ENCODE results near the gene ZNF154. TPM values are rescaled to one million over a fixed set of nuclear protein-coding genes. Genes with fewer than 3 reads are reported as not detected.

Gene ZNF154
- total RNA-seq, 1 experiment from 2014 or later: 18.7 TPM

GRCh38 chr19:57671124-57671895 is 37.7 kb downstream of the ZNF154 start:
- Histone ChIP-seq H3T11ph (ENCODE audit: low read length) (no peak overlapping the region), H3K14ac (ENCODE audit: insufficient read depth, low read length) (no peak overlapping the region), H2BK120ac (ENCODE audit: low read depth, low read length, poor library complexity, severe bottlenecking) (no peak overlapping the region), H2AK5ac (ENCODE audit: insufficient read length, low read length) (no peak overlapping the region), H3K79me2 (ENCODE audit: insufficient read depth, low read length) (no peaks in the 10 kb centered on the region), H2BK20ac (ENCODE audit: low read depth, low read length, poor library complexity, severe bottlenecking) (no peak overlapping the region), H3K9me3 (ENCODE audit: control insufficient read depth, low read depth, low read length) (no peaks in the 10 kb centered on the region), H3K27ac (ENCODE audit: insufficient read length, low read depth, low read length) (no peak overlapping the region), H3K79me1 (ENCODE audit: insufficient read depth, low read depth, low read length, poor library complexity, severe bottlenecking) (no peaks in the 10 kb centered on the region), H3K4me1 (ENCODE audit: insufficient read depth, low read length) (peaks cover 3% of the 10 kb centered on the region; the same call in 1 of the 2 replicates), H4K8ac (replicated peaks; ENCODE audit: insufficient read length, low read depth, low read length) (no peak overlapping the region), H3K4ac (ENCODE audit: low read depth, low read length) (no peak overlapping the region), H3K4me2 (ENCODE audit: insufficient read depth, insufficient read length, low read length) (no peak overlapping the region), H4K20me1 (ENCODE audit: control insufficient read depth, insufficient read depth, insufficient read length) (no peaks in the 10 kb centered on the region), H2BK15ac (ENCODE audit: low read depth, low read length) (no peak overlapping the region), H3K9ac (ENCODE audit: extremely low read depth, insufficient read length, low read length) (no peak overlapping the region), H3K56ac (ENCODE audit: insufficient read length, low read depth, low read length) (no peak overlapping the region), H4K5ac (ENCODE audit: insufficient read length, low read depth, low read length) (no peak overlapping the region), H4K91ac (ENCODE audit: insufficient read length, low read depth, low read length) (no peak overlapping the region), H3K23me2 (ENCODE audit: insufficient read length, low read depth, low read length, poor library complexity, severe bottlenecking) (no peaks in the 10 kb centered on the region), H3K27me3 (ENCODE audit: insufficient read depth, low read length) (no peaks in the 10 kb centered on the region), H3K23ac (ENCODE audit: insufficient read length, low read depth, low read length) (no peak overlapping the region), H2BK5ac (ENCODE audit: insufficient read length, low read length) (no peak overlapping the region), H2AFZ (ENCODE audit: low read length) (no peak overlapping the region), H2BK12ac (ENCODE audit: insufficient read length, low read depth, low read length) (no peak overlapping the region), H3K18ac (ENCODE audit: insufficient read length, low read depth, low read length) (no peak overlapping the region)
- Mint-ChIP-seq H3K4me3 (no peak overlapping the region), H3K4me1 (peaks cover 7% of the 10 kb centered on the region in 2 experiments), H3K9me3 (no peaks in the 10 kb centered on the region), H3K27me3 (ENCODE audit: low read depth) (peaks cover 53% of the 10 kb centered on the region), H3K36me3 (ENCODE audit: insufficient read depth in 1 of 3, low read depth in 3 of 3) (no peaks in the 10 kb centered on the region), H3K27ac (no peak overlapping the region)
- DNase-seq: no peak
- TF ChIP-seq, protein P1, sequence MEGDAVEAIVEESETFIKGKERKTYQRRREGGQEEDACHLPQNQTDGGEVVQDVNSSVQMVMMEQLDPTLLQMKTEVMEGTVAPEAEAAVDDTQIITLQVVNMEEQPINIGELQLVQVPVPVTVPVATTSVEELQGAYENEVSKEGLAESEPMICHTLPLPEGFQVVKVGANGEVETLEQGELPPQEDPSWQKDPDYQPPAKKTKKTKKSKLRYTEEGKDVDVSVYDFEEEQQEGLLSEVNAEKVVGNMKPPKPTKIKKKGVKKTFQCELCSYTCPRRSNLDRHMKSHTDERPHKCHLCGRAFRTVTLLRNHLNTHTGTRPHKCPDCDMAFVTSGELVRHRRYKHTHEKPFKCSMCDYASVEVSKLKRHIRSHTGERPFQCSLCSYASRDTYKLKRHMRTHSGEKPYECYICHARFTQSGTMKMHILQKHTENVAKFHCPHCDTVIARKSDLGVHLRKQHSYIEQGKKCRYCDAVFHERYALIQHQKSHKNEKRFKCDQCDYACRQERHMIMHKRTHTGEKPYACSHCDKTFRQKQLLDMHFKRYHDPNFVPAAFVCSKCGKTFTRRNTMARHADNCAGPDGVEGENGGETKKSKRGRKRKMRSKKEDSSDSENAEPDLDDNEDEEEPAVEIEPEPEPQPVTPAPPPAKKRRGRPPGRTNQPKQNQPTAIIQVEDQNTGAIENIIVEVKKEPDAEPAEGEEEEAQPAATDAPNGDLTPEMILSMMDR (conservative IDR thresholded peaks at IDR 0.05): no peak
- WGBS (ENCODE audit: extremely low coverage, insufficient read length, low lambda C conversion rate): no CpG with 5 or more reads among the region's 7 CpGs
